HG02938 (cell line): ENCODE data around the gene CBX6.

Experiments used
- ATAC-seq: cut with Tn5 transposase; IDR thresholded peaks from one replicate; pipeline ENCODE4 v1.9.1; 2021; ENCODE audit warnings: mild to moderate bottlenecking, moderate library complexity; ENCODE audit not compliant: unreplicated experiment

CBX6 gene

DNA sequence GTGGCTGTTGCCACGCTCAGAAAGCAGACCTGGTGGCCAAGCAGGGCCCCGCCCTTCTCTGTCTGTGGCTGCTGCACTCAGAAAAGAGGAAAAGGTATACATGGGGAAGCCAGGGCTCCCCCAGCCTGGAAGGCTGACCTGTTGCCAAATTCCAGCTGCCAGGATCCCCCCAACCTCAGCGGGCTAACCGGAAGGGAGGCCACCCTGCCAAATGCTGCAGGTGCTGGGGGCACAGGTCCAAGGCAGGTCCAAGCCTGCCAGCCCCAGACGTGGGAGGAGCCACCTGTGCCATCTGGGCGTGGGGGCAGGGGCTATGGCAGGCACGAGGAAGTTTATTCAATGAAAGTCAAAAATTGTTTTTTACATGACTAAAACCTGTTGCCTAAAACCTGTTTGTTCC lies 30.8 kb downstream of the CBX6 start:
- ATAC-seq: no peak

DNA sequence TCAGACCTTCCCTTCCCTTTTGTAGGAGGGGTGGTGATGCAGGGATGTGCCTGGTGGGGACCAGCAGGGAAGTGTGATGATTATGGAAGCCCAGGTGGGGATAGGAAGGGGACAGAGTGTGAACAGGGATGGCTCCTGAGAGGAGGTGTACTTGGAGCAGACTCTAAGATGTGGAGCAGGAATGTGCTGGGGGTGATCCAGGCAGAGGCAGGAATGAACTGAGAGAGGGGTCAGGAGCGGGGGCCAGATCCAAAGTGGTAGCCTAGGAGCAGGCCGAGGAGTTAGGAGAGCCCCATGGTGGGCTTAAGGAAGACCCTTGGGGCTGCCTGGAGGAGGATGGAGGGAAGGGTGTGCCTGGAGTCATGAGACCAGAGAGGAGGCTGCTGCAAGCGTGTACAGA lies 31.9 kb downstream of the CBX6 start:
- no peak for ATAC-seq

DNA sequence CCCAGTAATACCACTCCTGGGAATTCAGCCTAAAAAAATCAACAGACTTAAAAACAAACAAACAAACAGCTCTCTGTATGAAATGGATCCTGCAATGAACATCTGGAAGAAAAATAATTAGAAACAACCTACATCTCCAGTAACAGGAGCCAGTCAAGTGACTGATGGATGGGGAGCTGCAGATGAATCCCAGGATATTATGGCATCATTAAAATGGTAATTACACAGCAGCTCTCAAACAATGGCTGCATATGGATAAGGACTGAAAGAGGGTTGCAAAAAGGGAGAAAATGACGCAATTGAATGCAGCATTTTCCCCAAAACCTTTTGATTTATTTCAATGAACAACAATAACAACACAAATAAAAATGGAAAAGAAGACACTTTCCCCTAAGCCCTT lies 32.3 kb downstream of the CBX6 start:
- ATAC-seq: no peak

DNA sequence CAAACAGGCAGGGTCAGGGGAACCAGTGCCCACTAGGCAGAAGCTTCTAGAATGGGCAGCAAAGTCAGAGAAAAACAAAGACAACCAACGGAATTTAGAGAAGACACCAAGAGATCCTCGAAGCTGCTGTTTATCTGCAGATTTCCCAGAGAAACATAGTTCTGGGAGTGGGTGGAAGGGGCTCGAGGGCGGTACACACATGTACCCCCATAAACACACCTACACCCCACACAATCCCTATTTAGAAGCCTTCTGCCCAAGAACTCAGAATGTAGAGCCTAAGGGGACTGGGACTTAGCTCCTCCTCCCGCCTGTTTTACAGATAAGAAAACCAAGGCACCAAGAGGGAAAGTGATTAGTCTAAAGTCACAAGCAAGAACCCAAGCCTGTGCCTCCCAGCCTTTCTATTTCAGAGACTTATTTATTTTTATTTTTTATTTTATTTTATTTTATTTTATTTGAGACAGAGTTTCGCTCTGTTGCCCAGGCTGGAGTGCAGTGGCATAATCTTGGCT lies 34.5 kb downstream of the CBX6 start:
- no peak for ATAC-seq

DNA sequence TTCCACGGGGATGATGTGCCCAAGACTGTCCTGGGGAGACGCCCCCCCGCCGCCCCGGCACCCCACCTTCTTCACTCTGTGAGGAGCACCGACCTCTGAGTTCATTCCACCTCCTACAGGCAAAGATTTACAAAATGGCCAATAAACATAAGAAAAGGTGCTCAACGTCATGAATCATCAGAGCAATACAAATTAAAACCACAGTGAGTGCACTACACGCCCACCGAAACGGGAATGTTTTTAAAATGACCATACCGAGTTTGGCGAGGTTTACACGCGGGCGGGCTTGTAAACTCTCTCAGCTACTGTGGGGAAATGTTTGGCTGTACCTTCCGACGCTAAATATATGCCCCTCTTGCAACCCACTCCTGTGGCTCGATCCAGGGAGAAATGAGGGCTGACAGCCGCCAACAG lies 36.1 kb downstream of the CBX6 start:
- no peak for ATAC-seq

DNA sequence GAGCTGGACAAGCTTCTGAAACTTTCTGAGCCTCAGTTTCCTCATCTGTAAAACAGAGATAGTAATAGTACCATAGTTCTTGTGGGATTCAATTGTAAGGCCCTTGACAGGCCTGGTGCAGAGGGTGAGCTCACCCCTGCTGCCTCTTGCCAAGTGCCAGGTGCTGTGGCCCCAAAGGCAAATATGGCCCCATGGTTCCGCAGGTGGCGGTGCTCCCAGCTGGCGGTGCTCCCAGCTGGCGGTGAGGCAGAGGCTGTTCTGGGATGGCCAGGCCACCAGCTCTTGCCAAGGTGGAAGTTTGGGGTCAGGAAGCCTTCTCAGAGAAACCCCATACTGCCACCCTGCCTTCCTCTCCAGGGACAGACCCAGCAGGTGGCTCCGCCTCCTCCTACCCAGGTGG lies 37.0 kb downstream of the CBX6 start:
- ATAC-seq: no peak

DNA sequence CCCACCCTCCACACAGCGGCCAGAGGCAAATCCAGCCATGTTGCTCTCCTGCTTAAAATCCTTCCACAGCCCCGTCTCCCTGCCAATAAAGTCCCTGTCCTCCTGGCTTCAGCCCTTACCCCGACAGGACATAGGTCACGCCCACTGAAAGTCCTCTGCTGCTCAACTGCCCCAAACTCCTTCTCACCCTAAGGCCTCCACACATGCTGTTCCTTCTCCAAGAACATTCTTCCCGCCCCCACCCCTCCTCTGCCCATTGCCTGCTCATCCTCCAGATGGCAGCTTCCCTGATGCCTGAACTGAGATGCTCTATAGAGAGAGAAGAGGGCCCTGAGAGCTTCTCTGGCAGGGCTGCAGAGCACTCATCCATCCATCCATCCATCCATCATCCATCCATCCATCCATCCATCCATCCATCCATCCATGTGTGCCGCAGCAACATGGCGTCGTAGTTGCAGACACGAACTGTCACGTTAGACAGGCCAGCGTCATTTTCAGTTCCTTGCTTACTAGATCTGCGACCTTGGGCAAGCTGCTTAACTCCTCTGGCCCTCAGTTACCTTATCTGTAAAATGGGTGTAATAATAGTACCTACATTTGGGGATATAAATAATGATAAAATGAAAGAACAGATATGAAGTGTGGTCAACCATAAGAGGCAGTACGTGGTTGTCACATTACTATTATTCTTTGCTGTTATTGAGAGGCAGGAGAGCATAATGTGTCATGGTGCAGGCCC lies 37.6 kb downstream of the CBX6 start:
- ATAC-seq: no peak

DNA sequence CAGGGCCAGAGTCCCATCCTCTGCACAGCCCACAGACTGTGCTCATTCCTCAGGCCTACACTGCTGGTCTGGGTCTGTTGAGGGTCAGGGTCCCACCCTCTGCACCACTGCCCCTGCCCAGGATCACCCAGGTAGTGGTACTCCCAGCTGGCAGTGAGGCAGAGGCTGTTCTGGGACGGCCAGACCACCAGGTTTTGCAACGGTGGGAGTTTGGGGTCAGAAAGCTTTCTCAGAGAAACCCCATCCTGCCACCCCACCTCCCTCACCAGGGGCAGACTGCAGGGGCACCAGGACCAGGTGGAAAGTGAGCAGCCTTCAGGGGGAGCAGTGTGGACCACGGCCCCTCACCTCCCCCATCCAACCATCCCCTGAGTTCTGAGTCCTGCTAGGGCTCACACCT lies 39.0 kb downstream of the CBX6 start:
- ATAC-seq: no peak

DNA sequence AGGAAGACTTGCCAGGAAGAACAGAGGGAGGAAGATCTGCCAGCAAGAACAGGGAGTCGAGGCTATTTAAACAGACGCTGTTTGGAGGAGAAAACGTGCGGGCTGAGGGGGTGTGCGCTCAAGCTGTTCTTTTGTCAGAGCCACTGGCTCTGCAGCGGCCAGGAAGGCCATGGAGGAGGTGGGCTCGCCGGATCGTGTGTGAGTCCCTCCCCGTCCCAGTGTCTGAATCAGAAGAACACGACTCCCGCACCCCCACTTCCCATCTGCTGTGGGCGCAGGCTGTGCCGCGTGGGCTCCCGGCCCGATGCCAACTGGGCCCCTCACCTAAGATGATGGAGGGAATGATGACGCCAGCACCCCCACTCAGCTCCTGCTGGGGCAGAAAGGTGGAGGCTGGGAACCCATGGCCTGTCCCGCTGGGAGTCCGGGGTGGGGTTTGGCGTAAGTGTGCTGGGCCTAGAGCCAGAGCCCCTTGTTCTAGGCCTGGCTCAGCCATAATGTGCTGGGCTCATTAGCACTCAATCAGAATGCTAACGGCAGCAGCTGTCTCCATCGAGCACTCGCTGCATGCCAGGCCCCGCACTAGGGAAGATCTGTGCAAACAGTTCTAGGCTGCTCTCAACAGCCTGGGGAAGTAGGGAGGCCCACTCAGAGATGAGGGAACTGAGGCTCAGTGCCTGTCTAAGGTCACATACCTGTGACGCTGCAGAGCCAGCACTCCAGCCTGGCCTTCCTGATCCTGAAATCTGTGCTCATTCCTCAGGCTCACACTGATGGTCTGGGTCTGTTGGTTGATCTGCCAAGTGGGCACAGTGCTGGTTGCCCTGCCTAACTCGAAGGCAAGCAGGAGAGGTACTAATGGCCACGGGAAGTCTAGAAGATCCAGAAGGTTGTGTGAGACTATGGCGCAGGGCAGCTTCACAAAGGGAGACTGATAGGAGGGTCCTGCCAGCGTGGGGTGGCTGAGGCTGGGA lies 39.7 kb downstream of the CBX6 start:
- no peak for ATAC-seq

DNA sequence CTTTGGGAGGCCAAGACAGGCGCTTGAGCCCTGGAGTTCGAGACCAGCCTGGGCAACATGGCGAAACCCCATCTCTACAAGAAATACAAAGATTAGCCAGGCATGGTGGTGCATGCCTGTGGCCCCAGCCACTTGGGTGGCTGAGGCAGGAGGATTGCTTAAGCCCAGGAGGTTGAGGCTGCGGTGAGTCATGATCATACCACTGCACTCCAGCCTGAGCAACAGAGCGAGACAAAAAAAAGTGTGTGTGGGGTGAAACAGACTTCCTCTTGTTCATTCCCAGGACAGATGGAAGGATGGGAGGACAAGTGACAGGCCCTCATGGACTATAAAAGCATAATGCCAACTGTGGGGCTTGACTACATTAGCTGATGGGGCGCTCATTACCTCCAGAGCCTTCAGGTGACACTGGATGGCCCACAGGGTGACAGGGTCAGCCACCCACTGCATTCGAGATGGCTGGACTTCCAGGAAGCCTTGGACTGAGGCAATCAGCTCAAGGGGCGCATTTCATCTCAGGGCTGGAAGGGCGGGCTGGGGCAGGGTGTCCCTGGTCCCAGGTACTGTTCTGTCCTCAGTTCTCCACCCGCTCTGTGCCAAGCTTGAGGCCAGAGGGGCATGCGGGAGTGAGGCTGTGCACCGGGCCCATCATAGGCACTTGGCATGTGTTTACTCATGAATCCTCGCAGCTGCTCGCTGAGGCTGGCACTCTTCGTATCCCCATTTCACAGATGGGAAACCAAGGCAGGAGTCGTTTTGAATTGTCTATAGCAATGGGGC lies 40.7 kb downstream of the CBX6 start:
- ATAC-seq: no peak

DNA sequence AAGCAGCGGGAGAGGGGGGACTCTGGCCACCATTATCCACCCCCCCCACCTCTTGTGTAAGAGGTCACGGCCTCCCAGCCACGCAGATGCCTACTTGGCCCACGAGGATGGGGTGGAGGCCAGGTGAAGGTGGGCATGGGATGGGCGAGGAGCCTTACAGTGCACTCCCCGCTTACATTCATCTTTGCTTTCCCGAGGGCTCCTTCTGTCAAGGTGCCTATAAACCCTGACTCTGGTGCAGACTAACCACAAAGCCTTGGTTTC lies 41.2 kb downstream of the CBX6 start:
- ATAC-seq: no peak

DNA sequence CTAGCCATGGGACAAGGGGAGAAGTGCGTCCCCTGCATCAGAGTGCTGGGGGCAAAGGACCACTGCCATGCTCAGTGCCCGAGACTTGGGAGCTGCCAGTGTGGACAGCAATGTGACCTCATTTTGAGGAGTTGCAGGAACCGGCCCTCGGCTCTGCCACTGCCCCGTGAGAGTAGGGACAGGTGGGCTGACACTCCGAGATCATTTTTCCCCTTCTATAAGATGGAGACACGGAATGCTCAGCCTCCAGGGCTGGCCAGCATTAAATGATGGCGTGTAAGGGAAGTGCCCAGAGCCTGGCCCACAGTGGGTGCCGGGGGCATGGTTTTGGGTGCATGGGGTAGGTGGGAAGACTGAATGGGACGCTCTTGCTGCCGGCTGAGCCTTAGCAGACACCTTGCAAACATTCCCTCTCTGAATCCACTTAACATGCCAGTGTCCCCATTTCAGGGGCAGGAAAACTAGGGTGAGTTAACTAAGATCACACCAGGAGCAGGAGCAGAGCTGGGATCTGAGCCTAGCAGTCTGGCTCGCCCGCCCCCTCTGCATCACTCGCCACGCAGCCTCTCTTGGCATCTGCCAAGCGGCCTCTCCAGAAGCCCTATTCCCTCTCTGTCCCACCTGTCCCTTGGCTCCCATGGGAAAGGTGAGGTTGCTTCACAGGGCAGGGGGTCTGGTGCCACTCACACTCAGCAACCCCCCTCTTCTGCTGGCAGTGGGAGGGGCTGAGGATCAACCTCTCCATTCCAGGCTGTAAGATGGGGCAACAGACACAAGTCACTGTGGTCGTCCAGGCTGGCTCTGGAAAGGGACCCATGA lies 41.8 kb downstream of the CBX6 start:
- ATAC-seq: no peak

DNA sequence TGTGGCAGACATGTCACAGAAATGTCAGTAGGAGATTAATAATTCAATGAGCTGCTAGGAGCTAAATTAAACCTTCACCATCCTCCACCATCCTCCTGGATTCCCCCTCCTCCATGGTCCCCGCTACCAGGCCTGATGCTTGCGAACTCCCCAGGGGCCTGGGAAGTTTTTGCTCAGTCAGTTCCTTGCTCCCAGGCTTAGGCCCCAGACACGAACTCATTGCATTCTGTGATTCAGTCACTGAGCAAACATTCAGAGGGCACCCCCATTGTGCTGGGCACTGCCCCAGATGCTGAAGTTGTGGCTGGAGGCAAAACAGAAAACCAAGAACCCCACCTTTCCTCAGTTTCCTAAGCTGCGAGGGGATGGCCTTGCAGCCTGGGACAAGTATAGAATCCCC lies 42.5 kb downstream of the CBX6 start:
- ATAC-seq: no peak

DNA sequence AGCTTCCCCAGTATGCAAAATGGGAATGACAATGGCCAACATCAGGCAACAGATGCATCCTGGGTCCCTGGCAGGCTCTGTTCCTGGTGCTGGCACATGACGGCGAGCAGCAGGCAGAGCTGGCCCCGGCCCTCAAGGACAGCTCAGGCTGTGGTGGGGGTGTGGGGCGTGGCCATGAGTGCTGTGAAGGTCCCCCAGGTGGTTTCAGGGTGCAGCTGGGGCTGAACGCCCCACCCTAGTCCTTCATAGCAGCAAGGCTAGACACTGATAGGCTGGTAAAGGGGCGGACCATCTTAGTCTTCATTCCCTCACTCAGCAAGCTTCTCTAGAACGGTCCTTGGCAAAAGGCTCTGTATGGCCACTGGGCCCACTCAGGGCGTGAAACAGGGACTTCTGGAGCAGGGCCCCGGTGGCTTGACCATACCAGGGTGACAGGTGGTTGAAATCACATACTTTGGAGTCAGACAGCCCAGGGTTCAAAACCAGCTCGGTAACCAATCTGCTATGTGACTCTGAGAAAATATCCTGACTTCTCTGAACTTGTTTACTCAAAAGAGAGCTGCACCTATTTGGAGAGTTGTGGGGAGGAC lies 43.3 kb downstream of the CBX6 start:
- no peak for ATAC-seq

DNA sequence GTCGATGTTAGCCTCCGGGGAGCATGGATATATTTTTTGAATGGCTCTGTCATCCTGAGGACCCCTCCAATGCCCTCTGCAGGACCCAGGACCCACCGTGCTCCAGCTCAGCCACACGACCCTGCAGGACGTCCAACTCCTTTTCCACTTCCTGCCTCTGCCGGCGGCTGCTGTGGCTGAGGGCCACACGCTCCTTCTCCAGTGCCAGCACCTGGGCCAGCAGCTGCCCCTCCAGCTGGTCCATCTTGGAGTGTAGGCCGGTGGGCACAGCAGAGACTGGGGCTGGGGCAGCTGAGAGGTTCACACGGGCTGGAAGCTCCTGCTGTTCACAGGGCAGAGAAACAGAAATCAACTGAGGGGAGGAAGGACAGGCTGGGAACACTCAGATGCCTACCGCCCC lies 43.8 kb downstream of the CBX6 start:
- ATAC-seq: no peak

DNA sequence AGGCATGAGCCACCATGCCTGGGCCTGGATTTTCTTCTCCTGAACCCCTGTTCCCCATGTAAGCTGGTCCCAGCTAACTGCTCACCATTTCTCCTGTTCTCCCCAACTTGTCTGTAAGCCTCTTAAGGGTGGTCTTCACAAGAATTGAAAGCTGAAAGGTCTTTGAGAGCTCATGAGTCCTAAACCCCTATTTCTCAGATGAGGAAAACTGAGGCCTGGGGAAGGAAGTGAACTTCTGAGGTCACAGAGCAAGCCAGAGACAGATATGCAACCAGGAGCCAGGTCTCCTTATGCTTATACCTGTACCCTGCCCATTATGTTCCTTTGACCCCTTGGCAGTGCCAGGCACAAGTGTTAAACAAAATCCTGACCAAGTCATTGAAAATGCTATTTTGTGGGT lies 44.5 kb downstream of the CBX6 start:
- no peak for ATAC-seq

DNA sequence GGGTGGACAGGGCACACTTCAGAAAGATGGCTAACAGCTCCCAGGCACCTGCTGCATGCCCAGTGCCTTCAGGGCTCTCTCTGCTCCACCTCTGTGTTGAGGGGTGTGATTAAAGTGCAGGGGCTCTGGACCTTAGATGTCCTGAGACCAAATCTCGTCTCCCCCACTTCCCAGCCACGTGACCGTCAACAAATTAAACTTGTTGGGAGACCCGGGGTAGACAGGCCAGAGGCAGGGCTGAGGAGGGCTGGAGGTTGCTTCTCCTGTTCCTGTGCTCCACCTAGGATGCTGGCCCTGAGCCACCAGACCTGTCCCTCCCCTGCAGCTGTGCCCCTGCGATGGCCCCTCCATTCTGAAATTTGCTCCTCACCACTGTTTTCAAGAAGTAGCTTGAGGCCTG lies 45.2 kb downstream of the CBX6 start:
- no peak for ATAC-seq

DNA sequence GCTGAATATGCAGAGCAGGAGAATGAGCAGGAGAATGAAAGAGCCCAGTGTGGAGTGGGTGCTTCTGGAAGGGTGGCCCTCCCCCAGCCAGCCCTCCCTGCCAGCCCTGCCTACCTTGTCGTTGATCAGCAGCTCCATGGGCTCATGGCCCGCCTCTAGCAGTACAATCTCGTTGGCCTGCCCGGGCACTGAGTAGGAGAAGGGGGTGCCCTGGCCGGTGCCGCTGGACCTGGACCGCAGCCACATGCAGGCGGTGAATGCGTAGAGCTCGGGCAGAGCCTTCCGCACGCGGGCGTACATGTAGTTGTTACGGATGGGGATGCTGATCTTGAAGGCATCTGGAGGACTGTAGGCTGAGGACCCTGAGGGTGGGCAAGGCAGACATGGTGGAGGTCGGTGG lies 45.6 kb downstream of the CBX6 start:
- ATAC-seq: no peak

DNA sequence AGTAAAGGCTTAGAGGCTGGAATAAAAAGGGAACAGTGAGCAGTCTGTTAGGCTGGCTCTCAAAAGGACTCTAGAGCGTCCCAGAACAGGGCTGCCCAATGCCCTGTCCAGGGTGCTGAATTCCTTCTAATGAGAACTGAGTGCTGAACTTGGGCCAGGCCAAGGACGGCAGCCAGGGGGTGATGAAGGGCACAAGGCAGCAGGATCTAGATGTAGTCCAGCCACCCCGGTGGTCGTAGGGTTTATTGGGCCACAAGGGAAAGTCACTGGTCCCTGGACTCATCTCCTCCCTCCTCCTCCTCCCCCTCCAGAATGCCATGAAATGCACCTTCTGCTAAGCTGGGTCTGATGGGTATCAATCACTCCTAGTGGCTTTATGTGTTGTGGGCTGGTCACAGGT lies 47.4 kb downstream of the CBX6 start:
- ATAC-seq: no peak

DNA sequence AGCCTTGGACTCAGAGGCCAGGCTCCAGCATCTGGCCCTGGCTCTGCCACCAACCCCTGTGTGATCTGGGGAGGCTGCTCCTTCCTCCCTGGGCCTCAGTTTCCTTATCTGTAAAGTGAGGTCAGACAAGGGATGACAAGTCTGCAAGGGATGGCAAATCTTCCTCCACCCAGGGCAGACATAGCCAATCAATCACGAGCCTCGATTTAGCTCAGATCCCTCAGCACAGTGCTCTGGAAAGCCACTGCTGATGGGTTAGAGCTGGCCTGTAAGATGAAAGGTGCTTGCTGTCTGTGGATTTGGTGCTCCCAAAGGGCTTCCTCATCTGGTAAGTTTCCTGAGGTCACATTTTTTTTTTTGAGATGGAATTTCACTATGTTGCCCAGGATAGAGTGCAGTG lies 48.4 kb downstream of the CBX6 start:
- ATAC-seq: no peak
